Naive thymus-derived CD4-positive, alpha-beta T cell (primary cell): ENCODE data around the gene VEGFD. TPM values are rescaled to one million over a fixed set of nuclear protein-coding genes. Genes with fewer than 3 reads are reported as not detected.

Source experiments
- ATAC-seq: fragments of 150-1000 bp; cut with Tn5 transposase; 2 replicates; pipeline ENCODE4 v1.10.0; 2021; ENCODE audit warnings: mild to moderate bottlenecking, moderate library complexity
- CTCF ChIA-PET: fragments of 350-600 bp; sonication (Branson Sonifier 250); formaldehyde crosslinking; loops from one replicate; lab custom pipeline; 2021; ENCODE audit warnings: antibody characterized with exemption; lab: Charles Lee
- POLR2A ChIA-PET: fragments of 350-600 bp; sonication (Branson Sonifier 250); formaldehyde crosslinking; loops from one replicate; lab custom pipeline; 2021; ENCODE audit warnings: antibody characterized with exemption, inconsistent platforms; lab: Charles Lee
- DNase-seq, 9 donors: peaks; one replicate each; pipeline versions ENCODE4 v3.0.0 to v3.0.0-alpha.2; 2020 to 2022; ENCODE audit warnings: mixed read lengths in 1 of 9
- H3K27ac ChIP-seq: one replicate; pipeline ENCODE4 v1.7.0; 2013; ENCODE audit warnings: mild to moderate bottlenecking, low read depth, low read length, moderate library complexity
- H3K27me3 ChIP-seq, 2 donors: one replicate each; pipeline ENCODE4 v1.7.0; 2013; ENCODE audit warnings: low read length in 2 of 2, mild to moderate bottlenecking in 2 of 2, moderate library complexity in 2 of 2; ENCODE audit not compliant: control insufficient read depth in 2 of 2, insufficient read depth in 2 of 2
- H3K36me3 ChIP-seq, 3 experiments: 1 replicate in 2 of 3; 2 replicates in 1 of 3; pipeline ENCODE4 v1.7.0; 2013; ENCODE audit warnings: low read length in 3 of 3, mild to moderate bottlenecking in 3 of 3, moderate library complexity in 1 of 3; ENCODE audit not compliant: insufficient read depth in 3 of 3, control insufficient read depth in 2 of 3
- H3K4me1 ChIP-seq, 2 donors: one replicate each; pipeline ENCODE4 v1.7.0; 2013; ENCODE audit warnings: low read length in 2 of 2, mild to moderate bottlenecking in 2 of 2, moderate library complexity in 1 of 2; ENCODE audit not compliant: control insufficient read depth in 2 of 2, insufficient read depth in 2 of 2
- H3K4me3 ChIP-seq: 2 replicates; pipeline ENCODE4 v1.7.0; 2013; ENCODE audit warnings: mild to moderate bottlenecking, low read length
- H3K9me3 ChIP-seq, 3 experiments: 1 replicate in 2 of 3; 2 replicates in 1 of 3; pipeline ENCODE4 v1.7.0; 2013; ENCODE audit warnings: low read length in 3 of 3; ENCODE audit not compliant: control insufficient read depth in 2 of 3
- H3K27ac Mint-ChIP-seq, 9 donors: one replicate each; pipeline ENCODE4 v1.8.0; 2020 to 2022; ENCODE audit warnings: mixed read lengths in 9 of 9, mild to moderate bottlenecking in 8 of 9, moderate library complexity in 5 of 9, inconsistent platforms in 2 of 9
- H3K27me3 Mint-ChIP-seq, 5 donors: one replicate each; pipeline ENCODE4 v1.8.0; 2021 to 2022; ENCODE audit warnings: mixed read lengths in 5 of 5, mild to moderate bottlenecking in 1 of 5
- H3K36me3 Mint-ChIP-seq, 5 donors: one replicate each; pipeline ENCODE4 v1.8.0; 2020 to 2022; ENCODE audit warnings: mixed read lengths in 5 of 5, mild to moderate bottlenecking in 3 of 5, inconsistent platforms in 1 of 5
- H3K4me1 Mint-ChIP-seq, 7 donors: one replicate each; pipeline ENCODE4 v1.8.0; 2020 to 2022; ENCODE audit warnings: mixed read lengths in 7 of 7, mild to moderate bottlenecking in 3 of 7, inconsistent platforms in 1 of 7
- H3K4me3 Mint-ChIP-seq, 10 donors: one replicate each; pipeline ENCODE4 v1.8.0; 2020 to 2022; ENCODE audit warnings: mild to moderate bottlenecking in 10 of 10, mixed read lengths in 10 of 10, moderate library complexity in 6 of 10, inconsistent platforms in 2 of 10
- H3K9me3 Mint-ChIP-seq, 11 donors: one replicate each; pipeline ENCODE4 v1.8.0; 2020 to 2022; ENCODE audit warnings: mixed read lengths in 11 of 11, mild to moderate bottlenecking in 4 of 11, inconsistent platforms in 1 of 11, moderate library complexity in 1 of 11
- intact Hi-C, 2 donors: fragments of 100-400 bp; cut with micrococcal nuclease; formaldehyde crosslinking; loops; one replicate each; pipeline ENCODE4 v1.15.1; 2023
- polyA plus RNA-seq, 2 donors: library from polyadenylated mRNA; unstranded; fragments of 300-500 nt; fragmentation: Illumina TruSeq; gene quantifications; one replicate each; pipeline ENCODE4 v1.2.3, GENCODE V29; 2021
- total RNA-seq, 6 experiments: library from RNA in 5 of 6; stranded (reverse) in 5 of 6; gene quantifications; 1 replicate in 5 of 6; 2 replicates in 1 of 6; pipeline ENCODE4 v1.2.3 and lab custom pipeline; 2021 to 2026

The VEGFD gene
- total and polyA plus RNA-seq, 7 experiments from 2014 or later = not detected

DNA sequence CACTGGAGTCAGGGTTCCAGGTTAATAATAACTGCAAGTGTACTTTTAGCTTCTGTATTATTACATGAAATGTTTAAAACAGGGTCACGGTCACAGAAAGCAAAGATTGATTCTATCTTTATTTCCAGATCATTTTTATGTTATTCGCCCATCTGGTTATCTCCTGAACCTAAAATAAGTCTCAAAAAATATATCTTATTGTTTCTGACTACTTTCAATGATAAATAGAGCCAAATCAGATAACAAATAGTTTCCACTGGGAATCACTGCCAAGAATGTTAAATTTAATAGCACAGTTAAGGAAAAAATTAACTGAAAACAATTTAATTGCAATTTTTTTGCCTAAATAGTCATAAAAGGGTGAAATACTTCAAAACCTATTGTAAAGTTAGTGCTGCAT is 17.2 kb upstream of the VEGFD start:
- H3K36me3 ChIP-seq = no peaks in the 10 kb centered on the region
- Mint-ChIP-seq H3K4me1 (peaks cover 0 to 2% (median 0%) of the 10 kb centered on the region in 7 donors), H3K4me3 (no peak overlapping the region), H3K36me3 (no peaks in the 10 kb centered on the region), H3K27ac (no peak overlapping the region), H3K9me3 (no peaks in the 10 kb centered on the region), H3K27me3 (peaks cover 0 to 4% (median 0%) of the 10 kb centered on the region in 5 donors)
- intact Hi-C loops = no loop called here
- H3K9me3 ChIP-seq = no peaks in the 10 kb centered on the region
- H3K4me1 ChIP-seq = no peaks in the 10 kb centered on the region
- no peak overlapping the region for H3K27ac ChIP-seq
- no peaks in the 10 kb centered on the region for H3K27me3 ChIP-seq
- no peak overlapping the region for H3K4me3 ChIP-seq
- CTCF ChIA-PET = no interaction called here
- DNase-seq (no peak), ATAC-seq (no peak)
- POLR2A ChIA-PET = no interaction called here

DNA sequence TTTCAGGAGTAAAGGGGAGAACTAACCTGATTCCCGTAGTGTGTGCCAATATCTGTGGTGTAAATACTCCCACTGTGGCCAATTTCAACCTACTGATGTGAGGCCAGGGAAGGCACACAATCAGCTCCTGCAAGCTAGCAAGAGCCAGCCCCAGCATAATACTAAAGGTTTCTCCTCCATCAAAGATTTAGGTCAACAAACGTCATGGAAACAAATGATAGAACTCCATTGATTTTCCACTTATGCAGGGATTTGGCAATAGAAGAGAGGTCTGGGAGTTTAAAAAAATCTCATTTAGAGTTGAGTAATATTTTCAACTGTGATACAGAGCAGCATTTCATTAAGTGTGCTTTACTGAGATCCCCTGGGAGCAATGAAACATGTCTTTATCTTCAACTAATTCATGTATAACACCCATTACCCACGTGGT is 15.8 kb upstream of the VEGFD start:
- no peaks in the 10 kb centered on the region for H3K4me1 ChIP-seq
- ATAC-seq = no peak
- Mint-ChIP-seq H3K27me3 (peaks cover 0 to 4% (median 0%) of the 10 kb centered on the region in 5 donors), H3K36me3 (no peaks in the 10 kb centered on the region), H3K27ac (no peak overlapping the region), H3K4me3 (no peak overlapping the region), H3K9me3 (no peaks in the 10 kb centered on the region), H3K4me1 (peaks cover 0 to 2% (median 0%) of the 10 kb centered on the region in 7 donors)
- ChIA-PET CTCF (no interaction called here), POLR2A (no interaction called here)
- intact Hi-C loops = no loop called here
- no peaks in the 10 kb centered on the region for H3K27me3 ChIP-seq
- no peaks in the 10 kb centered on the region for H3K36me3 ChIP-seq
- DNase-seq = no peak
- H3K9me3 ChIP-seq = no peaks in the 10 kb centered on the region
- H3K27ac ChIP-seq = no peak overlapping the region
- no peak overlapping the region for H3K4me3 ChIP-seq

DNA sequence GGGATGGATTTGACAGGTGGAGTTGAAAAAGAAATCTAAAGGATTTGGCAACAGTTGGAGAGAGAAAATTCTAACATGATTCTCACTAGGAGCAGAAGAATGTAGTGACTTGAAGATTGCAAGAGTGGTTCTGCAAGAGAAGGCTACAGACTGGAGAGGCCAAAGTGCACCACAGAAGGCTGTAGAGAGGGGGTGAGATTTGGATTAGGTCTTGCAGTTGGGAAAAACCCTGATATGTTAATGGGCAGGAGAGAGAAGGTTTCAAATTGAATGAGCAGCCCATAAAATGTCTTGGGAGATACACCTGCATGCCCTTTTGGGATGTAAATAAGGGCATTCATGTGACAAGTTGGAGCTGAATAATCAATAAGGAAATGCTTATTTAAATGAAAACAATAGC is 14.7 kb upstream of the VEGFD start:
- ChIA-PET POLR2A (no interaction called here), CTCF (no interaction called here)
- H3K9me3 Mint-ChIP-seq = no peaks in the 10 kb centered on the region
- no peaks in the 10 kb centered on the region for H3K9me3 ChIP-seq
- no peak overlapping the region for H3K4me3 Mint-ChIP-seq
- no peaks in the 10 kb centered on the region for H3K36me3 Mint-ChIP-seq
- H3K36me3 ChIP-seq = no peaks in the 10 kb centered on the region
- H3K4me3 ChIP-seq = no peak overlapping the region
- no peak for ATAC-seq
- intact Hi-C loops = no loop called here
- H3K27ac ChIP-seq = no peak overlapping the region
- no peaks in the 10 kb centered on the region for H3K4me1 ChIP-seq
- no peaks in the 10 kb centered on the region for H3K27me3 Mint-ChIP-seq
- H3K27ac Mint-ChIP-seq = no peak overlapping the region
- H3K4me1 Mint-ChIP-seq = peaks cover 0 to 2% (median 0%) of the 10 kb centered on the region in 7 donors
- H3K27me3 ChIP-seq = no peaks in the 10 kb centered on the region
- no peak for DNase-seq

DNA sequence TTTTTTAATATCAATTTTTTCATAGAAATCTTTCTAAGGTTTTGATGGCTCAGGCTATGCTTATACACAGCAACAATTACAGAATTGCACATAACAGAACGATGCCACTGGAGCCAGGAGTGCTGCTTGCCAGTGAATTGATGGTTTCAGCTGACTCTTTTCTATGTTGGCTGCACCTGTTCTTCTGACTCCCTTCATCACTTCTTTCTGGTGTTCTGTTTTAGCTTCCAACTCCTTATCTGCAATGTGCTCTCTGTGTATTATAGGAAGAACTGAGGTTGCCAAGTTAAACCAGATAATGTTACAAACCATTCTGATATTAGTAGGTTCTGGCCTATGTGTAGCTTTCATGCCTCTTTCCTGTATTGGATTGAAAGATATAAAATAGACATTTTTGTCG is 11.6 kb upstream of the VEGFD start:
- H3K4me1 Mint-ChIP-seq = no peaks in the 10 kb centered on the region
- H3K36me3 Mint-ChIP-seq = no peaks in the 10 kb centered on the region
- no peak overlapping the region for H3K4me3 ChIP-seq
- no peaks in the 10 kb centered on the region for H3K4me1 ChIP-seq
- H3K27me3 Mint-ChIP-seq = peaks cover 0 to 5% (median 0%) of the 10 kb centered on the region in 5 donors
- no peaks in the 10 kb centered on the region for H3K9me3 Mint-ChIP-seq
- ATAC-seq (no peak), DNase-seq (no peak)
- no peak overlapping the region for H3K27ac Mint-ChIP-seq
- H3K9me3 ChIP-seq = no peaks in the 10 kb centered on the region
- H3K27me3 ChIP-seq = no peaks in the 10 kb centered on the region
- no peaks in the 10 kb centered on the region for H3K36me3 ChIP-seq
- POLR2A ChIA-PET = no interaction called here
- H3K4me3 Mint-ChIP-seq = no peak overlapping the region
- intact Hi-C loops = no loop called here
- CTCF ChIA-PET = no interaction called here
- H3K27ac ChIP-seq = no peak overlapping the region

DNA sequence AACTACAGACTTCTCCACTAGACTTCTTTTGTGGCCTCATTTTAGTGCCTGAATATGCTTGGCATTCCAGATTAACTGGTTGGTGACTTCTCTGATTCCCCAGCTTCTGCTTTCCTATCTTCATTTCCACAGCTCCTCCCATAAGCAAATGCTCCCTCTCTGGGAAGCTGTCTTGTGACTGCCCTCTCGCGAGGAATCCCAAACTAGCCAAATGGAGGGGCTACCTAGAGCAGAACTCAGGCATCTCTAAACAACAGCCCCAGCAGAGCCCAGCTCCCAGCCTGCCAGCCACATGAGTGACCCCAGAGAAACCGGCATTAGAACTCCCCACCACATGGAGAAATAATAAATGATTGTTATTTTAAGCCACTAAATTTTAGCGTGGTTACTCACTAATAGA is 7.6 kb upstream of the VEGFD start:
- Mint-ChIP-seq H3K27ac (no peak overlapping the region), H3K4me3 (no peak overlapping the region), H3K9me3 (no peaks in the 10 kb centered on the region), H3K4me1 (no peaks in the 10 kb centered on the region), H3K27me3 (peaks cover 0 to 6% (median under 1%) of the 10 kb centered on the region in 5 donors), H3K36me3 (no peaks in the 10 kb centered on the region)
- DNase-seq (no peak), ATAC-seq (no peak)
- no peaks in the 10 kb centered on the region for H3K27me3 ChIP-seq
- ChIA-PET POLR2A (no interaction called here), CTCF (no interaction called here)
- H3K4me3 ChIP-seq = no peak overlapping the region
- no peaks in the 10 kb centered on the region for H3K4me1 ChIP-seq
- H3K36me3 ChIP-seq = no peaks in the 10 kb centered on the region
- intact Hi-C loops = no loop called here
- H3K9me3 ChIP-seq = no peaks in the 10 kb centered on the region
- H3K27ac ChIP-seq = no peak overlapping the region

DNA sequence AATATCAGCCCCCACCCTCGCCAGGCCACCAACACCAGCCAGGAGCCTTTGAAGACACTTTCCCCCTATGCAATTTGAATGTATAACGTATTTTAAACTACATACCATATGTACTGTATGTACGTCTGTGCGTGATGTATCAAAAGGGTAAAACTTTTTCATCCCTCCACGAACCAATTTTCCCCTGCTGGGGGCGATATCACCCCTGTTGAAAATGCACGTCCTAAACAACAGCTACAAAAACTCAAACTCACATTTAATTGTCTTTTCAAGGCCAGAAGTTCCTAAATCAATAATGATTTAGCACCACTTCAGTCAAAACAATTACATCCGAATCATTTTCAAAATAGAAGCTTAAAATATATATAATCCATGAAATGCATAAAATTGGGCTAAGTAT is 1.4 kb downstream of the VEGFD start:
- no peaks in the 10 kb centered on the region for H3K36me3 ChIP-seq
- no peaks in the 10 kb centered on the region for H3K36me3 Mint-ChIP-seq
- peaks cover 0 to 1% (median 0%) of the 10 kb centered on the region in 11 donors for H3K9me3 Mint-ChIP-seq
- no peak overlapping the region for H3K4me3 Mint-ChIP-seq
- peaks cover 0 to 2% (median 0%) of the 10 kb centered on the region in 7 donors for H3K4me1 Mint-ChIP-seq
- H3K4me3 ChIP-seq = no peak overlapping the region
- ChIA-PET POLR2A (no interaction called here), CTCF (no interaction called here)
- peaks cover 0 to 8% (median 4%) of the 10 kb centered on the region in 5 donors for H3K27me3 Mint-ChIP-seq
- no peak for ATAC-seq
- intact Hi-C loops = no loop called here
- no peak overlapping the region for H3K27ac ChIP-seq
- no peaks in the 10 kb centered on the region for H3K27me3 ChIP-seq
- no peaks in the 10 kb centered on the region for H3K9me3 ChIP-seq
- no peaks in the 10 kb centered on the region for H3K4me1 ChIP-seq
- no peak for DNase-seq
- H3K27ac Mint-ChIP-seq = no peak overlapping the region

DNA sequence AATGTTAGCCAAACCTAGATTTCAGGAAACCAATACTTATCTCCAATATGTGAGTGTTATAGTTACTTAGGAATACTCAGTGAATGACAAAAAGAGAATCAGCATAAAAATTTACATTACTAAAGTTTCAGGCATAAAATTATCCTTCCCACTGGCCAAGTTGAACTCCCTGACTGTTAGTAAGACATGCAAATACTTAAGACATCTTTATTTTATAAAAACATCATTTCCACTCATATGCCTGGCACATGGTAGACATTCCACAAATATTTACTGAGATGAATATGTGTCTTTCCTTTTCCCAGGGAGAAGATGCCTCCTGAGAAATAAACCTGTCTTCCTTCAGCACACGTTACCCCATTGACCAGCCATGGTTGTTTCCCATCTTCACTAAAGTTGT is 7.3 kb downstream of the VEGFD start:
- Histone ChIP-seq H3K4me1 (no peaks in the 10 kb centered on the region), H3K4me3 (no peak overlapping the region), H3K27ac (no peak overlapping the region), H3K9me3 (no peaks in the 10 kb centered on the region), H3K36me3 (no peaks in the 10 kb centered on the region), H3K27me3 (no peaks in the 10 kb centered on the region)
- peaks cover 0 to 3% (median 0%) of the 10 kb centered on the region in 7 donors for H3K4me1 Mint-ChIP-seq
- peaks cover 0 to 4% (median 0%) of the 10 kb centered on the region in 11 donors for H3K9me3 Mint-ChIP-seq
- H3K4me3 Mint-ChIP-seq = no peak overlapping the region
- DNase-seq (no peak), ATAC-seq (no peak)
- H3K27me3 Mint-ChIP-seq = peaks cover 0 to 9% (median 0%) of the 10 kb centered on the region in 5 donors
- no peak overlapping the region for H3K27ac Mint-ChIP-seq
- H3K36me3 Mint-ChIP-seq = no peaks in the 10 kb centered on the region
- ChIA-PET POLR2A (no interaction called here), CTCF (no interaction called here)
- intact Hi-C loops = no loop called here
